ENCODE results near the gene MSLN. TPM values are rescaled to one million over a fixed set of nuclear protein-coding genes. Genes with fewer than 3 reads are reported as not detected.

Gene MSLN
- total and polyA plus RNA-seq, 7 donors, result 0.03 to 0.17 (median 0.09) TPM; not detected in 3

- no peak overlapping the region for H3K27ac ChIP-seq
- no peaks in the 10 kb centered on the region for H3K9me3 ChIP-seq
- no peaks in the 10 kb centered on the region for H3K4me1 ChIP-seq
- no peak overlapping the region for H3K4me3 ChIP-seq
- no peaks in the 10 kb centered on the region for H3K36me3 ChIP-seq (ENCODE audit: insufficient read depth in 1 of 2, low read depth in 1 of 2)
- 58 to 64% (median 64%) methylated on average over 11 of the region's 11 CpGs for WGBS, 3 donors
- intact Hi-C loops (cut with DNase I), result no loop called here
- no peak for TF ChIP-seq CTCF (IDR thresholded peaks at IDR 0.05)
- H3K27me3 ChIP-seq (ENCODE audit: insufficient read depth in 3 of 3, low read length in 2 of 3), result peaks cover 0 to 39% (median 10%) of the 10 kb centered on the region in 3 donors
- ATAC-seq (no peak), DNase-seq (no peak)
These were observed 5.9 kb upstream of the MSLN start for GRCh38 chr16:754656-755055.

- 90 to 97% (median 94%) methylated on average over 5 of the region's 5 CpGs for WGBS, 3 donors
- intact Hi-C loops (cut with DNase I), result no loop called here
- ATAC-seq (no peak), DNase-seq (no peak)
- TF ChIP-seq CTCF (IDR thresholded peaks at IDR 0.05), result no peak
- Histone ChIP-seq H3K9me3 (no peaks in the 10 kb centered on the region), H3K36me3 (ENCODE audit: insufficient read depth in 1 of 2, low read depth in 1 of 2) (no peaks in the 10 kb centered on the region), H3K27me3 (ENCODE audit: insufficient read depth in 3 of 3, low read length in 2 of 3) (peaks cover 0 to 39% (median 12%) of the 10 kb centered on the region in 3 donors), H3K27ac (no peak overlapping the region), H3K4me3 (no peak overlapping the region), H3K4me1 (no peaks in the 10 kb centered on the region)
These were observed 4.1 kb upstream of the MSLN start for GRCh38 chr16:756428-756827.

GRCh38 chr16:759110-759910, 1.2 kb upstream of the MSLN start:
- Histone ChIP-seq H3K4me3 (no peak overlapping the region), H3K36me3 (ENCODE audit: insufficient read depth in 1 of 2, low read depth in 1 of 2) (no peaks in the 10 kb centered on the region), H3K27me3 (ENCODE audit: insufficient read depth in 3 of 3, low read length in 2 of 3) (peaks cover 0 to 43% (median 9%) of the 10 kb centered on the region in 3 donors), H3K4me1 (no peaks in the 10 kb centered on the region), H3K9me3 (no peaks in the 10 kb centered on the region), H3K27ac (no peak overlapping the region)
- no peak for TF ChIP-seq CTCF (IDR thresholded peaks at IDR 0.05)
- DNase-seq (no peak), ATAC-seq (no peak)
- 72 to 75% (median 75%) methylated on average over 32 to 34 of the region's 34 CpGs for WGBS, 3 donors
- intact Hi-C loops (cut with DNase I), result no loop called here

GRCh38 chr16:760065-760464, 469 bp upstream of the MSLN start:
- no peaks in the 10 kb centered on the region for H3K9me3 ChIP-seq
- no peaks in the 10 kb centered on the region for H3K4me1 ChIP-seq
- DNase-seq (no peak), ATAC-seq (no peak)
- H3K27me3 ChIP-seq (ENCODE audit: insufficient read depth in 3 of 3, low read length in 2 of 3), result peaks cover 0 to 48% (median 12%) of the 10 kb centered on the region in 3 donors
- H3K4me3 ChIP-seq, result no peak overlapping the region
- WGBS, 3 donors, result 60 to 62% (median 61%) methylated on average over 14 to 15 of the region's 15 CpGs
- no peaks in the 10 kb centered on the region for H3K36me3 ChIP-seq (ENCODE audit: insufficient read depth in 1 of 2, low read depth in 1 of 2)
- no peak for TF ChIP-seq CTCF (IDR thresholded peaks at IDR 0.05)
- H3K27ac ChIP-seq, result no peak overlapping the region
- intact Hi-C loops (cut with DNase I), result no loop called here
